HPDE6-E6E7 (cell line): ENCODE data around the gene SP2.

Experiments used
- DNase-seq: peaks from one replicate; pipeline ENCODE4 v3.0.0; 2011; ENCODE audit warnings: missing footprints; ENCODE audit errors: extremely low spot score

Gene SP2

DNA sequence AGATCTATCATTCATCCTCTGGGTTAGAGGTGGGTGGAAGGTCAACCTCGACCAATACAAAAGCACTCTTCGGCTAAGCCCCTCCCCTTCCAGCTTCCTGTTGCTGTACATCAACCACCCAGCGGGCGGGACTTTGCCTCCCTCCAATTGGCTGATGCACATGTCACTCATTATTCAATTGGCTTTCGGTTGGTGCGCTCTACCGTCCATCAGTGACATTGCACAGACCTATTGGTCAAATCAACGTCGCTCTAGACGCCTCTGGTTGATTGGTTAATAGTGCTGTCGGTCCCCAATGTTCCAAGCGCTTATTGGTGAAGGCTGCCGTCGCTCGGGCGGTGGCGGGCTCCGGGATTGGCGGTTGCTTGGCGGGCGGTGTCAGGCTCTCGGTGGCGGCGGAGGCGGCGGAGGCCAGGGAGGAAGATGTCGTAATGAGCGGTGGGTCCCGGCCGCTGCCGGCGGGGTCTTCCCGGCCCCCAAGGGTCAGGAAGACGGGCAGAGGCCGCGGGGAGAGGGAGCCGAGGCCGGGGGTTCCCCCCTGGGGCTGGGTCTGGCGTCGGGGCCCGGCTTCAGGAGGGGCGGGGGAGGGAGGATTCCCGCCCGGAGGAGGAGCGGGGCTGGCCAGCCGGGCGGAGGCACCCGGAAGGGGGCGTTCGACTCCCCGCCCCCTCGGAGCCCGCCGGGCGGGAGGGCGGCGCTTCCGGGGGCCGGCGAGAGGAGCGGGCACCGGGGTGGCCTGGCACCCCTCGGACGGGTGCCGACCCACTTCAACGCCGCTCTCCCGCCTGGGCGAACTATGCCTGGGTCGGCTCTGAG is at the start of gene SP2:
Gene SP2, plus strand, starts transcription at position 381 of the 816 bp plus-strand sequence. Its CDS starts 51 bp downstream, at position 432.
- peak; percentile 100 for DNase-seq

GRCh38 chr17:47846716-47847340 is 49.2 kb upstream of the SP2 start:
- no peak for DNase-seq

DNA sequence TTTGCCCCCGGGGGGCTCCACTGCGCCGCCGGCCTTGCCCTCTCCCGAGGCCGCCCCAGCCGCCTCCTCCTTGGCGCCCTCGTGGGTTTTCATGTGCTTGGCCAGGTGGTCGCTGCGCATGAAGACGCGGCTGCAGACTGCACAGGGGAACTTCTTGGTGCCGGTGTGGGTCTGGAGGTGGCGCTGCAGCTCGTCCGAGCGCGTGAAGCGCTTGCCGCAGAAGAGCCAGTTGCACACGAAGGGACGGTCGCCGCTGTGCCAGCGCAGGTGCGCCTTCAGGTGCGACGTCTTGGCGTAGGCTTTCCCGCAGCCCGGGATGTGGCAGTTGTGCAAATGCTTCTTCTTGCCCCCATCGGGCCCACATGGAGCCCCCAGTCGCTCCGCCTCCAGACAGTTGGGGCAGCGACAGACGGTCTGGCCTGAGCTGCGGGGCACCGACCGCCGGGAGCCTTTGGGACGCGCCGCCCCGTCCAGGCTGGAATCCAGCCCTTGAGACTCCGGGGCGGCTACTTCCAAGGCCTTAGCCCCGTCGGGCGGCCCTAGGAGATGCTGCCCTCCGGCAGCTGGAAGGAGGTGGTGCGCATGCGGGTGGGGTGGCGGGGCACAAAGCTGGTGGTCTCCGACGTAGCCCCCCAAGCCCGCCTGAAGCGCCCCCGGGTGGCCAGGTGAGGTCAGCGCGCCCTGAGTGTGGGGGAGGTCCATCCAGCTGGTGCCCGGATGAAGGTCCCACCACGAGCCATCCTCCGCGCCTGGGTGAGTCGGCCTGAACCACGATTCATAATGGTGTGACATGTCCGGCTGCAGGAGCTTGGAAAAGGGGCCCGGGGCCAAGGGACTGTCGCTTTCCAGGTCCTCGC is 48.5 kb upstream of the SP2 start:
- DNase-seq: no peak

DNA sequence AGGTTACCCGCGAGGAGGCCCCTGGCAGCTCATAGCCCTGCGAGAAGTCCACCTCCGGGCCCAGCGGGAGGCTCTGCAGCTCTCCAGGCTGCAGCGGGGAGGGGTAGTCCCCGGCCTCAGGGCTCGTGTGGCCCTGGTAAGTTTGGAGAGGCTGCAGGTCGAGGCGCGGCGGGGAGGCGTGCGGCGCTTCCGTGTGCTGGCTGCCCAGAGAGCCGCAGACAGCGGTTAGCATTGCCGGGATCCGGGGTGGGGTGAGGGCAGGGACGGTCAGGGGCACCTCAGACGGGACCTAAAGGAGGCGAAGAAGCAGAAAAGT is 47.9 kb upstream of the SP2 start:
- DNase-seq: no peak

DNA sequence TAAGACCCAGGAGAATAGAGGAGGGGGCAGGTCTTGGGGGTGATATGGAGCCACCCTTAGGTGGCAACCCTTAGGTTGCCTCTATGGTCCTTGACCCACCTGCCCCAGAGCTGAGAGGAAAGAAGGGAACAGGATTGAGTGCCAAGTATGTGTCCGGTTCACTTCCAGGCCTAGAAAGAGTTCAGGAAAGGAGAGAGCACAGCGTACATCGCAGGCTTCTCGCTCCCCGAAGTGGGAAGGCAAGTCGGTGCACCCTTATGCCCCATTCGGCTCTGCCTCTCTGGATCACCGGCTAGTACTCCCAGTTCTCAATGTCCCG is 45.7 kb upstream of the SP2 start:
- DNase-seq: no peak

- DNase-seq: peak; percentile 96
These were observed 45.1 kb upstream of the SP2 start, which contains the start of gene SP6 for GRCh38 chr17:47850692-47851573. Gene SP6, minus strand, starts transcription at chr17:47851163. Its CDS starts 2,734 bp downstream, at chr17:47848429.

DNA sequence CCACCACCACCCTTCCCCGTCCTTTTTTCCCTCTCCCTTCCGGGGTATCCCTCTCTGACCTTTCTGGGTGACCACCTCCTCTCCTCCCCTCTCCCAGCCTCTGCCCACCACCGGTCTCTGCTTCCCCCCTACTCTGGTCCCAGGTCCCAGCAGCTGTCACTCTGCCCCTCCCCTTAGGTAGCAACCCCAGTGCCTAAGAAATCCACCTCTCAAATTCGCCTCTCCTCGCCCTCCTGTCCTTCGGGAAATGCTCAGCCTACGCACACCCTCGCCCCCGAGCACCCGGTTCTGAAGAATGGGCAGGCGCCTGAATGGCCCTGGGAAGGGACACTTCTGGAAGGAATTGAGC is 44.3 kb upstream of the SP2 start:
- DNase-seq: no peak

DNA sequence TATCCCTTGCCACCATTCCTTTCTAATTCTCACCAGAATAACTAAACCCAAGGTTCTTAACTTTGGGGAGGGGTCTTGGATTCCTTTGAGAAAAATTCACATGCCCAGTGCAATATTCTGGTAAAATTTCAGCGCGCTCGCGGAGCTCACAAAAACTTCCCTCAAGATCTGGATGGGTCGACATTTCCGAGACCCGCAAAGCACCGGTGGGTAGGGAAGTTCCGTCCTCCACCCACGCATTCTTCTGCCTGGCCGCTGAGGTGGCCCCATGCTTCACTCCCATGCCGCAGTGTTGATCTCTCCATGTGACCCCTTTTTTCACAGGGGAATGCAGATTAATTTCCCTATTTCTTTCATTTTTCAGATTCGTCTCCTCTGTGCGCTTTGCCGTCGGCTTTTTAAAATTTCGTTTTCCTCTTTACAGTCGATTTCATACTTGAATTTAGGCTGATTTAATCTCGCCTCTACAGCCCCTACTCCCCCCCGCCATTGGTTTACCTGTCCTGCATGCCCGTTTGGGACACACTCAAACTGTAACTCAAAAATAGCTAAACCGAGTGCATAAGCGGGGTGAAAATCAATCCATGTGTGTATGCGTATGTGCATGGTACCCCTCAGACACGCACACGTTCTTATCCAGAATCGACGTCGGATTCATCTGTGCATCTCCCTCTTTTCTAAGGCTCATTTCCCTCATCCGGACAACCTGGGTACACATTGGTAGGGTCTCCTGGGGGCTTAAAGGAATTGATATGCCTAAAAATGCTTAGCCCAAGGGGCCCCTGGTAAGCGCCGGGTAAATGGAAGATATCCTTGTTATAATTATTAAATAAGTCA is 43.7 kb upstream of the SP2 start:
- DNase-seq: no peak

- DNase-seq: no peak
These were observed 42.4 kb upstream of the SP2 start for GRCh38 chr17:47853616-47854015.

GRCh38 chr17:47855737-47856136 is 40.3 kb upstream of the SP2 start:
- no peak for DNase-seq

DNA sequence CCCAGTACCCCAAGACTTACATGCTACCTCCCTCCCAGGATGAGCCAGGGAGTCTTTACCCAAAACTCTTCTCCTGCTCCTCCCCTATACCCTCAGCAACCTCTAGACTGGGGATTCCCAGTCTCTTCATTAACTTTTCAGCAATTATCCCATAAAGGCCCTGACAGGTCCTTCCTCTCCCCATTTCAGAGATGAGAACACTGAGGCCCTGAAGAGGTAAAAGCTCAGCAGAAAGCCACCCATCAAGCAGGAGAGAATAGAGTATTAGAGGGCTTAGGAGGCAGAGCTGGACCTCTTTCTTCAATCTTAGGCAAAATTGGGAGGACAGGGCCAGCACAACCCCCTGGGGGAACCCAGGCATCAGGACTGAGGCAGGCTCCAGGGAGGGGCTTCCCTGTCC is 39.2 kb upstream of the SP2 start:
- no peak for DNase-seq

DNA sequence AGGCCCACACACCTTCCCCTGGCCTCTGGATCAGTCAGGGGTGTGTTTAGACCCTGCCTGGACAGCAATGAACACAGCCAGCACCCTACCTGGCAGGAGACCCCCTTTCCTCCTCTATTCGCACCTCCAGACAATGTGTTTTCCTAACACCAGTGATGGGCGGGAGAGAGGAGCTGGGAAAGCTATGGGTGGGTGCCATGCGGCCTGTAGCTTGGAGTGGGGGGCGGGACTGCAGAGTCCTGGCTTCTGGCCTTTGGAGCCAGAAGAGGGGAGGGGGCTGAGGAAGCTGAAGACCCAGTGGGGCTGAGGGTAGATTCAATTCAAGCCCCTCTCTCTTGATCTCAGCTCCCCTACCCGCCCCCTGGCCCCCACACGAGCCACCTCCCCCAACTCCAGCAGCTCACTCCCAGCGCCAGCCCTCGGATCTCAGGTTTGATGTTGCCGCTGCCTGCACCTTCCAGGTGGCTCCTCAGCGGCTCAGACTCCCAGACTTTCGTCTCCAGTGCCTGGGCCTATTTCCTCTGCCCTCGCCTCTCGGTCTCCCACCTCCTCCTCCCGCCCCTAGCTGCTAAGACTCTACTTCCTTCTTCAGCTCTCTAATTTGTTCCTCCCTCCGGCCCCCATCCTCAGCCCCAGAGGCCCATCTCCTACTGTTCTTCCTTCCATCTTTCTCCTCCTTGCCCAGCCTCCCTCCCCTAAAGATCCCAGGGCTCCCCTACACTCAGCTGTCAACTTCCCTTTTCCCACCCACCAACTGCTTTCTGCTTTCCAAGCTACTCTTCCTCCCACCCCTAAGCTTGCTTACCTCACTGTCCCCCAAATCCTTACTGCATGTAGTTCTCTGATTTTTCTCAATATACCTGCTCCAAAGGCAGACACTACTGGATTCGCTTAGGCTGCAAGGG is 38.2 kb upstream of the SP2 start:
- DNase-seq: no peak

DNA sequence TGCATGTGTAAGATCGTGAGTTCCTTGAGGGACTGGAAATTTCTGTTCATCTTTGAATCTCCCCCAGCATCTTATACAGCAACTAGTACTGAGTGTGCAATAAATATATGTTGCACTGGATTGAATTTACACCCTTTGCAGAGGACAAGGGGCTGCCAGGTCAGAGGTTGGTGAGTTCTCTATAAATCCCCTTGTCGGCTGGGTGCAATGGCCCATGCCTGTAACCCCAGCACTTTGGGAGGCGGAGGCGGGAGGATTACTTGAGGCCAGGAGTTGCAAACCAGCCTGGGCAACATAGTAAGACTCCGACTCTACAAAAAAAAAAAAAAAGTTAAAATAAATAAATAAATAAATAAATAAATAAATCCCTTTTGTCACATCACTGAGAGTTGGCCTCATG is 35.6 kb upstream of the SP2 start:
- no peak for DNase-seq

- DNase-seq: peak; percentile 69
These were observed 33.2 kb upstream of the SP2 start for GRCh38 chr17:47862621-47863440.

DNA sequence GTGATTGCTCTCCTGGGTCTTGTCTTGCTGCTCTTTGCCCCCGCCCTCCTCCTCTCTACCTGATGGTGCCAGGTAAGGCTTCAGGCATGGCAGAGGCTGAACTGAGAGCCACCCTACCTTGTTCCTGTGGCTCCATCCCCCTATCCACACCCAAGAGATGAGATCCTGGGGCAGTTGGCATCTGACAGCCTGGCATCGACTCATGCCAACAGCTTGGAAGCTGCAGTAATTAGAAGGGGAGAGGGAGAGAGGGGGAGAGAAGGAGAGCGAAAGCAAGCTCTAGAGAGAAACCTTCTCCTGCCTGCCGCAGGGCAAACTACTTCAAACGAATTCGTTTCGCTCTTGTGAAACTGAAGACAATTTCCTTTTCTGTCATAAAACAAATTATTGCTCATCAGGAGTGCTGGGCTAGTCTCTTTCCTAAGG is 31.2 kb upstream of the SP2 start:
- DNase-seq: peak; percentile 60

DNA sequence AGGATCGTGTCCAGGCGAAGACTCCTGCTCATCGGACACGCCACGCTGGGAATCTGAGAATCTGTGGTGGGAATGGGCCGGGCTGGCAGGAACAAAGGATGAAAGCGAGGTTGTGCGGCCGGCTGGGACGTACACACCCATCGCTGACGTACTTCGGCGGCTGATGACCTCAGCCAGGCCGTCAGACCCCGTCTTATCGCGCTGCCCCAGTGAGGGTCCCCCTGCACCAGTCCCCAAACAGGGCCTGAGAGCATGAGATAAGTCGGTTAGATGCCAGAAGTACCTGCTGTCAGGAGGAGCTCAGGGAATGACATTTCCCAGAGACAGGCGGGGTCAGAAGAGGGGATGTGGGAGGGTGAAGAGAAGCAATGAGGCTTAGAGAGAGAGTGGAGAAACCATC is 29.1 kb upstream of the SP2 start:
- no peak for DNase-seq

- DNase-seq: no peak
These were observed 28.1 kb upstream of the SP2 start for GRCh38 chr17:47867813-47868533.

DNA sequence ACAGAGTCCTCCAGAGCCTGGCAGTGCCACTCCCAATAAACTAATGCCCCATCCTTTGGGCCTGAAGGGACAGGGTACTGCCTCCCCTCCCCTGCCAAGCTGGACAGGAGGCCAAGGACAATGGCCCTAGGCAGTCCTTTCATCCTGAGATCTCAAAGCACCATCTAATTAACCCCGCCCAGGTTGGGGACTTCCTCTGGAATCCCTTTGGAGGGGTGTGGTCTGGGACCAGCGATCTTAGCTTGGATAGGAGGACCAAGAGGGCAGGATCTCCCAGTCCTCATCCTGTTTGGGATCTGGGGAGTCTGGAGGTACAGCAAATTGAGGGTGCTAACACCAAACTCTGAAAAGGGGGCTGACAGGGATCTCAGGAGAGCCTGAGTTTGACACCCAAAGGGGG is 26.9 kb upstream of the SP2 start:
- DNase-seq: no peak
